ENCODE data around the gene ZYG11B. TPM values are rescaled to one million over a fixed set of nuclear protein-coding genes. Genes with fewer than 3 reads are reported as not detected.
A peak's percentile ranks its signal among the peaks of the same experiment; 100 is the strongest.

ZYG11B gene
- total and polyA plus RNA-seq, 2 of the 13 experiments (the other 11 are each of a cell fraction or from before 2014, with no cell fraction given), result 6.9 to 17.9 TPM

GRCh38 chr1:52702886-52703787 lies 23.1 kb upstream of the ZYG11B start (continued):
- TF ChIP-seq CREB3 (CRISPR knock-in tag; IDR thresholded peaks at IDR 0.05), result no peak
- TF ChIP-seq KLF15 (CRISPR knock-in tag; IDR thresholded peaks at IDR 0.05; ENCODE audit: borderline replicate concordance), result no peak
- peak; percentile 75 for TF ChIP-seq ATF1 (CRISPR knock-in tag; IDR thresholded peaks at IDR 0.05)
- no peak for TF ChIP-seq ZBTB14 (CRISPR knock-in tag; IDR thresholded peaks at IDR 0.05)
- TF ChIP-seq SSRP1 (CRISPR knock-in tag; IDR thresholded peaks at IDR 0.05), result peak; percentile 30; the same call in 1 of the 2 replicates
- no peak for TF ChIP-seq ZNF549 (CRISPR knock-in tag; IDR thresholded peaks at IDR 0.05)
- TF ChIP-seq ZNF225 (CRISPR knock-in tag; IDR thresholded peaks at IDR 0.05), result peak; percentile 87
- TF ChIP-seq CBX5 (CRISPR knock-in tag; IDR thresholded peaks at IDR 0.05; ENCODE audit: borderline replicate concordance), result peak; percentile 88; the same call in 1 of the 2 replicates
- no peak for TF ChIP-seq PRPF4 (IDR thresholded peaks at IDR 0.05; ENCODE audit: low read depth, low read length, poor library complexity, severe bottlenecking)
- TF ChIP-seq ZUFSP (CRISPR knock-in tag; IDR thresholded peaks at IDR 0.05; ENCODE audit: borderline replicate concordance), result no peak
- peak; percentile 69; the same call in 1 of the 2 replicates for TF ChIP-seq JUND (CRISPR knock-in tag; IDR thresholded peaks at IDR 0.05)
- no peak; the same call in 1 of the 2 replicates for TF ChIP-seq ZFAT (CRISPR knock-in tag; conservative IDR thresholded peaks at IDR 0.05)
- TF ChIP-seq REXO4 (CRISPR knock-in tag; IDR thresholded peaks at IDR 0.05; ENCODE audit: borderline replicate concordance), result no peak
- TF ChIP-seq CHD2 (IDR thresholded peaks at IDR 0.05; ENCODE audit: low read depth, low read length), result 0 out of 2 replicates have a peak, but pooled peaks have one; percentile 28
- no peak for TF ChIP-seq ISX (CRISPR knock-in tag; conservative IDR thresholded peaks at IDR 0.05)
- TF ChIP-seq BHLHE40 (IDR thresholded peaks at IDR 0.05; ENCODE audit: low read length), result peak; percentile 86
- peak; percentile 42; the same call in 1 of the 2 replicates for TF ChIP-seq NR1H2 (CRISPR knock-in tag; IDR thresholded peaks at IDR 0.05; ENCODE audit: borderline replicate concordance, low read depth)
- TF ChIP-seq IRX3 (CRISPR knock-in tag; IDR thresholded peaks at IDR 0.05; ENCODE audit: borderline replicate concordance, low read depth), result no peak
- TF ChIP-seq SRY (CRISPR knock-in tag; IDR thresholded peaks at IDR 0.05), result peak; percentile 81
- peak; percentile 76 for TF ChIP-seq ZNF746 (CRISPR knock-in tag; IDR thresholded peaks at IDR 0.05)
- peak; percentile 94; the same call in 1 of the 2 replicates for TF ChIP-seq NFATC3 (CRISPR knock-in tag; IDR thresholded peaks at IDR 0.05)
- TF ChIP-seq CTCF (CRISPR knock-in tag; IDR thresholded peaks at IDR 0.05), result no peak
- peak; percentile 78 for TF ChIP-seq NR2C2 (CRISPR knock-in tag; IDR thresholded peaks at IDR 0.05; ENCODE audit: borderline replicate concordance)
- no peak for TF ChIP-seq FOXM1 (CRISPR knock-in tag; IDR thresholded peaks at IDR 0.05)
- 0 out of 2 replicates have a peak, but pooled peaks have one; percentile 19 for TF ChIP-seq ZNF3 (CRISPR knock-in tag; IDR thresholded peaks at IDR 0.05)

Measured in HepG2 (cell line).